ENCODE results near the gene CHAC1. TPM values are rescaled to one million over a fixed set of nuclear protein-coding genes. Genes with fewer than 3 reads are reported as not detected.
"Not testable (repeated sequence)": the region's sequence is repeated elsewhere in the genome, so short reads cannot be mapped to it uniquely, and the experiment has no call there.

The CHAC1 gene
- total RNA-seq, 1 donor, result 11.4 TPM

GRCh38 chr15:40952301-40952900 lies 870 bp upstream of the CHAC1 start:
- H3K4me3 ChIP-seq (ENCODE audit: low read depth, low read length), result peak overlapping the region; percentile 90
- DNase-seq (ENCODE audit: low read depth), result no peak
- TF ChIP-seq CTCF (IDR thresholded peaks at IDR 0.05; ENCODE audit: insufficient read depth, low read length), result no peak

- no peak for DNase-seq (ENCODE audit: low read depth)
These were observed 423 bp downstream of the CHAC1 start for GRCh38 chr15:40953713-40954074.

GRCh38 chr15:40954158-40954848 lies 1.0 kb downstream of the CHAC1 start:
- peak overlapping the region; percentile 90 for H3K4me3 ChIP-seq (ENCODE audit: low read depth, low read length)
- DNase-seq (ENCODE audit: low read depth), result not testable (repeated sequence)

More at GRCh38 chr15:40953713-40954074, 423 bp downstream of the CHAC1 start:
- no peak for TF ChIP-seq CTCF (IDR thresholded peaks at IDR 0.05; ENCODE audit: insufficient read depth, low read length)
- peak overlapping the region; percentile 90 for H3K4me3 ChIP-seq (ENCODE audit: low read depth, low read length)

GRCh38 chr15:40955141-40955903 lies 2.1 kb downstream of the CHAC1 start:
- H3K4me3 ChIP-seq (ENCODE audit: low read depth, low read length), result peak overlapping the region; percentile 35
- no peak for TF ChIP-seq CTCF (IDR thresholded peaks at IDR 0.05; ENCODE audit: insufficient read depth, low read length)
- DNase-seq (ENCODE audit: low read depth), result no peak

GRCh38 chr15:40955930-40956540 lies 2.8 kb downstream of the CHAC1 start:
- peak overlapping the region; percentile 32 for H3K4me3 ChIP-seq (ENCODE audit: low read depth, low read length)
- DNase-seq (ENCODE audit: low read depth), result no peak
- TF ChIP-seq CTCF (IDR thresholded peaks at IDR 0.05; ENCODE audit: insufficient read depth, low read length), result no peak

GRCh38 chr15:40956541-40956982 lies 3.3 kb downstream of the CHAC1 start:
- H3K4me3 ChIP-seq (ENCODE audit: low read depth, low read length), result peak overlapping the region; percentile 9
- DNase-seq (ENCODE audit: low read depth), result no peak
- no peak for TF ChIP-seq CTCF (IDR thresholded peaks at IDR 0.05; ENCODE audit: insufficient read depth, low read length)
